CD4-positive, alpha-beta memory T cell (primary cell): Measurements from ENCODE around the gene SGCE. TPM values are rescaled to one million over a fixed set of nuclear protein-coding genes. Genes with fewer than 3 reads are reported as not detected.

Source experiments
- CTCF ChIA-PET: fragments of 350-600 bp; sonication (Branson Sonifier 250); formaldehyde crosslinking; loops from one replicate; lab custom pipeline; 2021; ENCODE audit warnings: inconsistent platforms; ENCODE audit not compliant: partially characterized antibody; lab: Charles Lee
- POLR2A ChIA-PET: fragments of 350-600 bp; sonication (Branson Sonifier 250); formaldehyde crosslinking; loops from one replicate; lab custom pipeline; 2021; ENCODE audit not compliant: partially characterized antibody; lab: Charles Lee
- DNase-seq, 5 donors: peaks; one replicate each; pipeline versions ENCODE4 v3.0.0 to v3.0.0-alpha.2; 2020 to 2022; ENCODE audit warnings: mixed read lengths in 1 of 5
- H3K27ac ChIP-seq: one replicate; pipeline ENCODE4 v1.7.0; 2013; ENCODE audit warnings: low read depth, low read length
- H3K27me3 ChIP-seq: 2 replicates; pipeline ENCODE4 v1.7.0; 2013; ENCODE audit warnings: mild to moderate bottlenecking, low read length, moderate library complexity; ENCODE audit not compliant: insufficient read depth
- H3K36me3 ChIP-seq: 2 replicates; pipeline ENCODE4 v1.7.0; 2013; ENCODE audit warnings: mild to moderate bottlenecking, low read length, moderate library complexity; ENCODE audit not compliant: insufficient read depth
- H3K4me1 ChIP-seq: 2 replicates; pipeline ENCODE4 v1.7.0; 2013; ENCODE audit warnings: mild to moderate bottlenecking, low read length, moderate library complexity; ENCODE audit not compliant: insufficient read depth
- H3K4me3 ChIP-seq, 2 donors: one replicate each; pipeline ENCODE4 v1.7.0; 2013; ENCODE audit warnings: low read length in 2 of 2, mild to moderate bottlenecking in 1 of 2
- H3K9me3 ChIP-seq, 2 donors: one replicate each; pipeline ENCODE4 v1.7.0; 2013; ENCODE audit warnings: low read length in 2 of 2, control low read depth in 1 of 2; ENCODE audit not compliant: control insufficient read depth in 1 of 2
- H3K27ac Mint-ChIP-seq, 7 donors: one replicate each; pipeline ENCODE4 v1.8.0; 2020 to 2021; ENCODE audit warnings: mixed read lengths in 7 of 7, mild to moderate bottlenecking in 6 of 7, inconsistent platforms in 3 of 7, moderate library complexity in 3 of 7
- H3K27me3 Mint-ChIP-seq, 2 donors: one replicate each; pipeline ENCODE4 v1.8.0; 2020 to 2021; ENCODE audit warnings: mixed read lengths in 2 of 2
- H3K36me3 Mint-ChIP-seq, 2 donors: one replicate each; pipeline ENCODE4 v1.8.0; 2020 to 2021; ENCODE audit warnings: mixed read lengths in 2 of 2, inconsistent platforms in 1 of 2, mild to moderate bottlenecking in 1 of 2
- H3K4me1 Mint-ChIP-seq, 4 donors: one replicate each; pipeline ENCODE4 v1.8.0; 2020 to 2021; ENCODE audit warnings: mixed read lengths in 4 of 4, mild to moderate bottlenecking in 1 of 4
- H3K4me3 Mint-ChIP-seq, 8 donors: one replicate each; pipeline ENCODE4 v1.8.0; 2020 to 2021; ENCODE audit warnings: mixed read lengths in 8 of 8, mild to moderate bottlenecking in 7 of 8, moderate library complexity in 6 of 8, inconsistent platforms in 3 of 8
- H3K9me3 Mint-ChIP-seq, 8 donors: one replicate each; pipeline ENCODE4 v1.8.0; 2020 to 2021; ENCODE audit warnings: mixed read lengths in 8 of 8, mild to moderate bottlenecking in 5 of 8, inconsistent platforms in 3 of 8, moderate library complexity in 1 of 8
- intact Hi-C: fragments of 100-400 bp; cut with micrococcal nuclease; formaldehyde crosslinking; loops from one replicate; pipeline ENCODE4 v1.15.1; 2023
- polyA plus RNA-seq, 2 donors: library from polyadenylated mRNA; unstranded; fragments of 300-500 nt; fragmentation: Illumina TruSeq; gene quantifications; one replicate each; pipeline ENCODE4 v1.2.3, GENCODE V29; 2021
- total RNA-seq, 2 experiments: library from RNA; stranded (reverse); gene quantifications; one replicate each; pipeline ENCODE4 v1.2.3, GENCODE V29; 2021

Gene SGCE
- total and polyA plus RNA-seq, 4 experiments from 2014 or later: 0.32 to 2.2 (median 1.2) TPM

- intact Hi-C loops: no loop called here
- Mint-ChIP-seq H3K36me3 (peaks cover 86 to 93% of the 10 kb centered on the region in 2 donors), H3K4me1 (no peaks in the 10 kb centered on the region), H3K27me3 (no peaks in the 10 kb centered on the region), H3K4me3 (no peak overlapping the region), H3K9me3 (peaks cover 7 to 43% (median 30%) of the 10 kb centered on the region in 8 donors), H3K27ac (no peak overlapping the region)
- H3K36me3 ChIP-seq: peaks cover 6% of the 10 kb centered on the region
- H3K4me3 ChIP-seq: no peak overlapping the region
- peaks cover 0 to 9% of the 10 kb centered on the region in 2 donors for H3K9me3 ChIP-seq
- no peaks in the 10 kb centered on the region for H3K4me1 ChIP-seq
- H3K27ac ChIP-seq: no peak overlapping the region
- no peak for DNase-seq
- CTCF ChIA-PET: no interaction called here
- POLR2A ChIA-PET: no interaction called here
- H3K27me3 ChIP-seq: no peaks in the 10 kb centered on the region
Measured at GRCh38 chr7:94576316-94576715, 79.6 kb downstream of the SGCE start.

GRCh38 chr7:94575646-94576045 lies 80.3 kb downstream of the SGCE start:
- H3K27ac Mint-ChIP-seq: no peak overlapping the region

GRCh38 chr7:94571816-94572215 lies 84.1 kb downstream of the SGCE start:
- DNase-seq: no peak
- Mint-ChIP-seq H3K4me1 (no peaks in the 10 kb centered on the region), H3K9me3 (peaks cover 7 to 47% (median 31%) of the 10 kb centered on the region in 8 donors), H3K27ac (no peak overlapping the region), H3K36me3 (peaks cover 64 to 80% of the 10 kb centered on the region in 2 donors), H3K4me3 (no peak overlapping the region), H3K27me3 (no peaks in the 10 kb centered on the region)
- Histone ChIP-seq H3K27me3 (no peaks in the 10 kb centered on the region), H3K4me3 (no peak overlapping the region), H3K9me3 (peaks cover 0 to 9% of the 10 kb centered on the region in 2 donors), H3K36me3 (peaks cover 6% of the 10 kb centered on the region), H3K4me1 (no peaks in the 10 kb centered on the region), H3K27ac (no peak overlapping the region)
- intact Hi-C loops: no loop called here
- POLR2A ChIA-PET: no interaction called here
- CTCF ChIA-PET: no interaction called here

More at GRCh38 chr7:94575646-94576045, 80.3 kb downstream of the SGCE start:
- Histone ChIP-seq H3K36me3 (peaks cover 6% of the 10 kb centered on the region), H3K27me3 (no peaks in the 10 kb centered on the region), H3K9me3 (peaks cover 0 to 9% of the 10 kb centered on the region in 2 donors), H3K4me1 (no peaks in the 10 kb centered on the region), H3K27ac (no peak overlapping the region), H3K4me3 (no peak overlapping the region)
- no peak overlapping the region for H3K4me3 Mint-ChIP-seq
- no peaks in the 10 kb centered on the region for H3K27me3 Mint-ChIP-seq
- CTCF ChIA-PET: no interaction called here
- H3K4me1 Mint-ChIP-seq: no peaks in the 10 kb centered on the region
- peaks cover 7 to 47% (median 30%) of the 10 kb centered on the region in 8 donors for H3K9me3 Mint-ChIP-seq
- intact Hi-C loops: no loop called here
- DNase-seq: no peak
- peaks cover 85 to 92% of the 10 kb centered on the region in 2 donors for H3K36me3 Mint-ChIP-seq
- POLR2A ChIA-PET: no interaction called here

- H3K4me1 ChIP-seq: no peaks in the 10 kb centered on the region
- intact Hi-C loops: no loop called here
- no peaks in the 10 kb centered on the region for H3K27me3 ChIP-seq
- no peak for DNase-seq
- no peak overlapping the region for H3K27ac ChIP-seq
- Mint-ChIP-seq H3K9me3 (peaks cover 2 to 9% (median 2%) of the 10 kb centered on the region in 8 donors), H3K27ac (no peak overlapping the region), H3K4me3 (no peak overlapping the region), H3K36me3 (peaks cover 24 to 69% of the 10 kb centered on the region in 2 donors), H3K4me1 (no peaks in the 10 kb centered on the region), H3K27me3 (no peaks in the 10 kb centered on the region)
- CTCF ChIA-PET: no interaction called here
- no peak overlapping the region for H3K4me3 ChIP-seq
- H3K36me3 ChIP-seq: no peaks in the 10 kb centered on the region
- POLR2A ChIA-PET: no interaction called here
- H3K9me3 ChIP-seq: no peaks in the 10 kb centered on the region
Measured at GRCh38 chr7:94567396-94567795, 88.5 kb downstream of the SGCE start.

GRCh38 chr7:94565247-94565894 lies 90.6 kb downstream of the SGCE start:
- Histone ChIP-seq H3K27ac (no peak overlapping the region), H3K4me1 (no peaks in the 10 kb centered on the region), H3K36me3 (no peaks in the 10 kb centered on the region), H3K27me3 (no peaks in the 10 kb centered on the region), H3K4me3 (no peak overlapping the region), H3K9me3 (no peaks in the 10 kb centered on the region)
- Mint-ChIP-seq H3K27ac (no peak overlapping the region), H3K4me3 (no peak overlapping the region), H3K4me1 (no peaks in the 10 kb centered on the region), H3K9me3 (peaks cover 0 to 2% (median 0%) of the 10 kb centered on the region in 8 donors), H3K36me3 (peaks cover 17 to 60% of the 10 kb centered on the region in 2 donors), H3K27me3 (no peaks in the 10 kb centered on the region)
- POLR2A ChIA-PET: no interaction called here
- CTCF ChIA-PET: no interaction called here
- no peak for DNase-seq
- intact Hi-C loops: no loop called here

GRCh38 chr7:94562525-94562924 lies 93.4 kb downstream of the SGCE start:
- Mint-ChIP-seq H3K27ac (no peak overlapping the region), H3K4me1 (no peaks in the 10 kb centered on the region), H3K27me3 (no peaks in the 10 kb centered on the region), H3K36me3 (peaks cover 12 to 55% of the 10 kb centered on the region in 2 donors), H3K4me3 (no peak overlapping the region), H3K9me3 (no peaks in the 10 kb centered on the region)
- H3K27me3 ChIP-seq: no peaks in the 10 kb centered on the region
- ChIA-PET CTCF (no interaction called here), POLR2A (no interaction called here)
- no peaks in the 10 kb centered on the region for H3K36me3 ChIP-seq
- no peak for DNase-seq
- H3K4me3 ChIP-seq: no peak overlapping the region
- no peaks in the 10 kb centered on the region for H3K4me1 ChIP-seq
- no peak overlapping the region for H3K27ac ChIP-seq
- no peaks in the 10 kb centered on the region for H3K9me3 ChIP-seq
- intact Hi-C loops: no loop called here

- no peaks in the 10 kb centered on the region for H3K4me1 Mint-ChIP-seq
- Histone ChIP-seq H3K9me3 (no peaks in the 10 kb centered on the region), H3K4me3 (no peak overlapping the region), H3K36me3 (no peaks in the 10 kb centered on the region), H3K27me3 (no peaks in the 10 kb centered on the region), H3K27ac (no peak overlapping the region), H3K4me1 (no peaks in the 10 kb centered on the region)
- H3K9me3 Mint-ChIP-seq: no peaks in the 10 kb centered on the region
- no peak overlapping the region for H3K27ac Mint-ChIP-seq
- intact Hi-C loops: no loop called here
- no peak for DNase-seq
- ChIA-PET POLR2A (no interaction called here), CTCF (no interaction called here)
- H3K27me3 Mint-ChIP-seq: no peaks in the 10 kb centered on the region
- peaks cover 18 to 54% of the 10 kb centered on the region in 2 donors for H3K36me3 Mint-ChIP-seq
- no peak overlapping the region for H3K4me3 Mint-ChIP-seq
Measured at GRCh38 chr7:94561841-94562514, 94.0 kb downstream of the SGCE start.
